IMR-90 (cell line): Measurements from ENCODE around the gene STAP1. TPM values are rescaled to one million over a fixed set of nuclear protein-coding genes. Genes with fewer than 3 reads are reported as not detected.

Source experiments
- ATAC-seq: fragments of 200-7000 bp; cut with Tn5 transposase; 2 replicates; pipeline ENCODE4 v1.9.1; 2020; ENCODE audit warnings: low read depth, mild to moderate bottlenecking, moderate library complexity
- BruUV-seq: library from RNA; stranded (reverse); fragments of 400-500 nt; replicated peaks from 2 replicates; lab custom pipeline; 2021; lab: Mats Ljungman, UMichigan
- CTCF ChIA-PET: fragments of 300-600 bp; formaldehyde crosslinking; extraction: SDS; loops from one replicate; lab custom pipeline; 2021; ENCODE audit warnings: antibody characterized with exemption; lab: Yijun Ruan, JAX
- POLR2A ChIA-PET: fragments of 300-600 bp; sonication (Branson Sonifier 250); formaldehyde crosslinking; loops from one replicate; lab custom pipeline; 2022; ENCODE audit warnings: antibody characterized with exemption; ENCODE audit not compliant: unreplicated experiment; lab: Charles Lee
- DNase-seq: peaks from one replicate; pipeline ENCODE4 v3.0.0; 2013
- H2AFZ ChIP-seq: replicated peaks from 2 replicates; pipeline ENCODE3; 2013; ENCODE audit warnings: low read length, mild to moderate bottlenecking; ENCODE audit not compliant: poor library complexity
- H2AK5ac ChIP-seq: 2 replicates; pipeline ENCODE4 v1.6.1; 2013; ENCODE audit warnings: low read depth, low read length, inconsistent platforms
- H2AK9ac ChIP-seq: replicated peaks from 2 replicates; pipeline ENCODE3; 2013; ENCODE audit warnings: mild to moderate bottlenecking, low read depth, low read length, moderate library complexity; ENCODE audit not compliant: poor library complexity
- H2BK120ac ChIP-seq: 2 replicates; pipeline ENCODE4 v1.6.1; 2013; ENCODE audit warnings: low read depth, low read length, inconsistent platforms
- H2BK15ac ChIP-seq: 3 replicates; pipeline ENCODE4 v1.6.1; 2013; ENCODE audit warnings: low read depth, low read length, inconsistent platforms
- H2BK20ac ChIP-seq: 2 replicates; pipeline ENCODE4 v1.6.1; 2013; ENCODE audit warnings: low read depth, mild to moderate bottlenecking, inconsistent platforms, low read length, moderate library complexity
- H2BK5ac ChIP-seq: 2 replicates; pipeline ENCODE4 v1.6.1; 2013; ENCODE audit warnings: mild to moderate bottlenecking, low read depth, low read length, inconsistent platforms; ENCODE audit not compliant: poor library complexity, severe bottlenecking
- H3K14ac ChIP-seq: replicated peaks from 2 replicates; pipeline ENCODE4 v1.6.1; 2013; ENCODE audit warnings: low read depth, low read length, inconsistent platforms
- H3K18ac ChIP-seq: 2 replicates; pipeline ENCODE4 v1.6.1; 2013; ENCODE audit warnings: low read depth, low read length, control low read depth
- H3K23ac ChIP-seq: 2 replicates; pipeline ENCODE4 v1.6.1; 2013; ENCODE audit warnings: low read depth, low read length, inconsistent platforms
- H3K27ac ChIP-seq: 2 replicates; pipeline ENCODE4 v1.5.1; 2013; ENCODE audit warnings: mild to moderate bottlenecking, control low read depth, low read length; ENCODE audit not compliant: insufficient read depth
- H3K27me3 ChIP-seq: 2 replicates; pipeline ENCODE4 v1.6.1; 2013; ENCODE audit warnings: low read length; ENCODE audit not compliant: control insufficient read depth, insufficient read depth
- H3K36me3 ChIP-seq: 2 replicates; pipeline ENCODE4 v1.6.1; 2013; ENCODE audit warnings: low read length, mixed read lengths; ENCODE audit not compliant: control insufficient read depth, insufficient read depth
- H3K4ac ChIP-seq: 2 replicates; pipeline ENCODE4 v1.6.1; 2013; ENCODE audit warnings: low read depth, low read length, inconsistent platforms
- H3K4me1 ChIP-seq: 2 replicates; pipeline ENCODE4 v1.6.1; 2013; ENCODE audit warnings: low read length, mixed read lengths; ENCODE audit not compliant: control insufficient read depth, insufficient read depth
- H3K4me2 ChIP-seq: 2 replicates; pipeline ENCODE4 v1.6.1; 2013; ENCODE audit warnings: low read depth, mild to moderate bottlenecking, control low read depth, low read length, moderate library complexity
- H3K4me3 ChIP-seq: 2 replicates; pipeline ENCODE4 v1.5.1; 2013; ENCODE audit warnings: low read depth, mild to moderate bottlenecking, control low read depth, low read length, moderate library complexity; ENCODE audit not compliant: insufficient read depth
- H3K56ac ChIP-seq: 2 replicates; pipeline ENCODE4 v1.6.1; 2013; ENCODE audit warnings: low read length, inconsistent platforms; ENCODE audit not compliant: insufficient read depth; ENCODE audit errors: extremely low read depth
- H3K79me1 ChIP-seq, 2 experiments: 2 replicates each; pipeline ENCODE4 v1.6.1; 2013; ENCODE audit warnings: low read length in 2 of 2, inconsistent platforms in 1 of 2, low read depth in 1 of 2
- H3K9ac ChIP-seq: 2 replicates; pipeline ENCODE4 v1.6.1; 2013; ENCODE audit warnings: low read depth, low read length, control low read depth
- H3K9me1 ChIP-seq: 2 replicates; pipeline ENCODE4 v1.6.1; 2013; ENCODE audit warnings: low read length, inconsistent platforms; ENCODE audit not compliant: insufficient read depth
- H3K9me3 ChIP-seq: 2 replicates; pipeline ENCODE4 v1.6.1; 2013; ENCODE audit warnings: low read length; ENCODE audit not compliant: control insufficient read depth, insufficient read depth
- H4K20me1 ChIP-seq: 2 replicates; pipeline ENCODE4 v1.6.1; 2013; ENCODE audit warnings: low read length, inconsistent platforms; ENCODE audit not compliant: insufficient read depth
- H4K5ac ChIP-seq: 2 replicates; pipeline ENCODE4 v1.6.1; 2013; ENCODE audit warnings: mild to moderate bottlenecking, low read depth, low read length, control low read depth
- H4K8ac ChIP-seq, 2 experiments: 2 replicates each; pipeline ENCODE4 v1.6.1; 2013; ENCODE audit warnings: low read depth in 2 of 2, low read length in 2 of 2, control low read depth in 1 of 2, inconsistent platforms in 1 of 2
- H4K91ac ChIP-seq: 2 replicates; pipeline ENCODE4 v1.6.1; 2013; ENCODE audit warnings: low read depth, low read length, inconsistent platforms; ENCODE audit not compliant: insufficient read depth
- CHD1 ChIP-seq: IDR thresholded peaks from 2 replicates; pipeline ENCODE4 v1.6.1; 2012; ENCODE audit warnings: low read depth, low read length, improper control_type of control experiment
- MAFK ChIP-seq: IDR thresholded peaks from 2 replicates; pipeline ENCODE4 v1.6.1; 2012; ENCODE audit warnings: low read depth, low read length, improper control_type of control experiment
- MAZ ChIP-seq: IDR thresholded peaks from 2 replicates; pipeline ENCODE4 v1.6.1; 2012; ENCODE audit warnings: low read depth, mild to moderate bottlenecking, low read length, improper control_type of control experiment, moderate library complexity, borderline replicate concordance
- MXI1 ChIP-seq: IDR thresholded peaks from 2 replicates; pipeline ENCODE4 v1.6.1; 2012; ENCODE audit warnings: low read depth, mild to moderate bottlenecking, low read length, moderate library complexity, borderline replicate concordance
- WGBS, 2 experiments: methylation state at CpG; one replicate each; pipeline versions ENCODE4 v1.1.5 to v1.1.7; 2013; ENCODE audit warnings: missing lambda C conversion rate in 2 of 2; ENCODE audit not compliant: insufficient read length in 1 of 2; ENCODE audit errors: extremely low coverage in 2 of 2; 5-methylcytosine and 5-hydroxymethylcytosine counted together
- dilution Hi-C: fragments of 300-500 bp; cut with HindIII; formaldehyde crosslinking; loops from one replicate; pipeline ENCODE4 v1.14.3; 2018; ENCODE audit warnings: low sequenced_read_pairs; ENCODE audit not compliant: unreplicated experiment
- in situ Hi-C: fragments of 300-500 bp; cut with MboI; formaldehyde crosslinking; loops from 3 replicates; pipeline ENCODE4 v1.14.3; 2019; ENCODE audit warnings: low sequenced_read_pairs, inconsistent platforms, mixed read lengths
- intact Hi-C: fragments of 100-400 bp; cut with micrococcal nuclease; formaldehyde crosslinking; loops from 2 replicates; pipeline ENCODE4 v1.10.0; 2022
- polyA plus RNA-seq, 3 experiments: library from polyadenylated mRNA; depleted of rRNA; stranded (reverse); fragments of >200 nt; gene quantifications; 2 replicates each; pipeline ENCODE4 v1.2.3, GENCODE V29; 2012; ENCODE audit warnings: low replicate concordance in 1 of 3
- total RNA-seq: library from RNA; depleted of rRNA; stranded (reverse); fragments of >200 nt; gene quantifications from 2 replicates; pipeline ENCODE4 v1.2.3, GENCODE V29; 2012

The STAP1 gene
- total and polyA plus RNA-seq, 2 of the 4 experiments (the other 2 are of a cell fraction), result not detected

DNA sequence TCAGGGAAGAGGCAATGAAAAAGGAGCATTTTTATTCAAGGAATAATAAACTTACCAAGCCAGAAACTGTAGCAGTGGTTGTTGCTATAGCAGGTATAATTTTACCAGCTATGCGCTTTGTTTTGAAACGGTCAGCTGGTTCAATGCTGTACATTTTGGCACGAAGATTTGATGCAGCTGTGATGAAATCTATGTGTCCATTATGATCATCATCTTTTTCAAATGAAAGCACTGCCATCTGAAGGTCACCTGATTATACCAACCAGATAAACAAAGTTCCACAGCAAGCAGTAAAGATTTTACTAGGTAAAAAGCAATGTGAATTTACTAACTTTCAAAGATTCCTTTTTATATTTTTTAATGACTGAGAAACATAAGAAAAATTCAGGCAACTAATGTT is 66.4 kb downstream of the STAP1 start:
- H2BK5ac ChIP-seq, result no peak overlapping the region
- intact Hi-C loops (loop anchor here (5.0 kb wide), 2 partner anchors 42 to 83 kb away; no protein-coding TSS in a partner anchor), dilution Hi-C loops (no loop called here), in situ Hi-C loops (no loop called here)
- ChIA-PET CTCF (interaction anchor here (0.5 kb wide), 1 partner anchor 77 kb away, joined by 3 read pairs; no protein-coding TSS in a partner anchor), POLR2A (no interaction called here)
- no peak overlapping the region for H2BK15ac ChIP-seq
- no peak for TF ChIP-seq MAFK
- no peak for TF ChIP-seq CHD1
- TF ChIP-seq MAZ, result no peak
- no peak for TF ChIP-seq MXI1
- no peak overlapping the region for H4K8ac ChIP-seq
- no peak overlapping the region for H4K91ac ChIP-seq
- H3K79me1 ChIP-seq, result no peaks in the 10 kb centered on the region
- H3K56ac ChIP-seq, result no peak overlapping the region
- no peak overlapping the region for H4K5ac ChIP-seq
- H3K14ac ChIP-seq, result no peak overlapping the region
- no peak overlapping the region for H2AK9ac ChIP-seq
- H4K20me1 ChIP-seq, result no peaks in the 10 kb centered on the region
- no peak overlapping the region for H2BK20ac ChIP-seq
- H3K9me3 ChIP-seq, result no peaks in the 10 kb centered on the region
- no peak overlapping the region for H3K27ac ChIP-seq
- H3K36me3 ChIP-seq, result peaks cover 9% of the 10 kb centered on the region
- BruUV-seq, result no TSS peak
- no peak overlapping the region for H3K23ac ChIP-seq
- H3K27me3 ChIP-seq, result no peaks in the 10 kb centered on the region
- H3K4ac ChIP-seq, result no peak overlapping the region
- no peak overlapping the region for H2AK5ac ChIP-seq
- WGBS, 2 experiments, result no CpG with 5 or more reads among the region's 3 CpGs
- H3K9me1 ChIP-seq, result no peaks in the 10 kb centered on the region
- no peak overlapping the region for H2AFZ ChIP-seq
- no peak overlapping the region for H3K4me3 ChIP-seq
- no peaks in the 10 kb centered on the region for H3K4me1 ChIP-seq
- no peak for ATAC-seq
- H2BK120ac ChIP-seq, result no peak overlapping the region
- no peak overlapping the region for H3K4me2 ChIP-seq
- no peak overlapping the region for H3K18ac ChIP-seq
- no peak overlapping the region for H3K9ac ChIP-seq
- no peak for DNase-seq
